WTC11 (cell line): ENCODE data around the gene CNOT10. TPM values are rescaled to one million over a fixed set of nuclear protein-coding genes. Genes with fewer than 3 reads are reported as not detected.

Source experiments
- ATAC-seq: fragments of 200-7000 bp; cut with Tn5 transposase; 2 replicates; pipeline ENCODE4 v1.10.0; 2021; ENCODE audit warnings: mild to moderate bottlenecking, moderate library complexity
- CTCF ChIA-PET: fragments of 300-600 bp; sonication (Branson Sonifier 250); formaldehyde crosslinking; loops from one replicate; lab custom pipeline; 2021; ENCODE audit warnings: antibody characterized with exemption; lab: Charles Lee
- POLR2A ChIA-PET: fragments of 350-600 bp; sonication (Branson Sonifier 250); formaldehyde crosslinking; loops from one replicate; lab custom pipeline; 2021; ENCODE audit warnings: antibody characterized with exemption; lab: Charles Lee
- DNase-seq: peaks from one replicate; pipeline ENCODE4 v3.0.0; 2021; ENCODE audit warnings: low spot score
- H3K27ac Mint-ChIP-seq: 2 replicates; pipeline ENCODE4 v1.8.0; 2021; ENCODE audit warnings: mixed read lengths
- H3K27me3 Mint-ChIP-seq: 2 replicates; pipeline ENCODE4 v1.8.0; 2021; ENCODE audit warnings: low read depth, mild to moderate bottlenecking, moderate library complexity, mixed read lengths
- H3K36me3 Mint-ChIP-seq: 2 replicates; pipeline ENCODE4 v1.8.0; 2021; ENCODE audit warnings: mixed read lengths
- H3K4me1 Mint-ChIP-seq: 2 replicates; pipeline ENCODE4 v1.8.0; 2022; ENCODE audit warnings: mixed read lengths
- H3K4me3 Mint-ChIP-seq: 2 replicates; pipeline ENCODE4 v1.8.0; 2021; ENCODE audit warnings: mild to moderate bottlenecking, moderate library complexity, mixed read lengths
- H3K9me3 Mint-ChIP-seq: 2 replicates; pipeline ENCODE4 v1.8.0; 2021; ENCODE audit warnings: mixed read lengths
- ARID4B ChIP-seq: sonication (generic); formaldehyde crosslinking; IDR thresholded peaks from 2 replicates; pipeline ENCODE4 v1.8.0; 2023; ENCODE audit warnings: missing genetic modification reagents, mild to moderate bottlenecking, borderline replicate concordance
- ATF1 ChIP-seq: sonication (generic); formaldehyde crosslinking; IDR thresholded peaks from 2 replicates; pipeline ENCODE4 v1.8.1; 2023; ENCODE audit warnings: mild to moderate bottlenecking, moderate library complexity, missing genetic modification reagents
- CDX4 ChIP-seq: fragments of 250-450 bp; sonication (Bioruptor Pico); IDR thresholded peaks from 2 replicates; pipeline ENCODE4 v1.9.0; 2021; ENCODE audit warnings: moderate library complexity, mild to moderate bottlenecking, inconsistent platforms, borderline replicate concordance
- EMX1 ChIP-seq: fragments of 250-450 bp; sonication (Bioruptor Pico); IDR thresholded peaks from 2 replicates; pipeline ENCODE4 v1.8.0; 2021; ENCODE audit warnings: mild to moderate bottlenecking
- IRF2 ChIP-seq: sonication (generic); formaldehyde crosslinking; IDR thresholded peaks from 2 replicates; pipeline ENCODE4 v1.8.0; 2022; ENCODE audit warnings: low read depth, missing genetic modification reagents, borderline replicate concordance
- JUN ChIP-seq: sonication (generic); formaldehyde crosslinking; IDR thresholded peaks from 2 replicates; pipeline ENCODE4 v1.8.0; 2023; ENCODE audit warnings: mild to moderate bottlenecking, missing genetic modification reagents
- MAX ChIP-seq: sonication (generic); formaldehyde crosslinking; IDR thresholded peaks from 2 replicates; pipeline ENCODE4 v1.8.0; 2022; ENCODE audit warnings: mild to moderate bottlenecking, missing genetic modification reagents
- NFE2L1 ChIP-seq: sonication (generic); formaldehyde crosslinking; IDR thresholded peaks from 2 replicates; pipeline ENCODE4 v1.8.1; 2023; ENCODE audit warnings: missing genetic modification reagents
- OVOL2 ChIP-seq: fragments of 250-450 bp; sonication (Bioruptor Pico); IDR thresholded peaks from 2 replicates; pipeline ENCODE4 v1.9.0; 2021; ENCODE audit warnings: mild to moderate bottlenecking, borderline replicate concordance
- PRDM15 ChIP-seq: sonication (generic); formaldehyde crosslinking; IDR thresholded peaks from 2 replicates; pipeline ENCODE4 v1.8.0; 2022; ENCODE audit warnings: missing genetic modification reagents
- STAT6 ChIP-seq: sonication (generic); formaldehyde crosslinking; conservative IDR thresholded peaks from 2 replicates; pipeline ENCODE4 v1.8.1; 2023; ENCODE audit warnings: mild to moderate bottlenecking, low read depth, missing genetic modification reagents, moderate library complexity
- TCF7 ChIP-seq: sonication (generic); formaldehyde crosslinking; IDR thresholded peaks from 2 replicates; pipeline ENCODE4 v1.8.0; 2022; ENCODE audit warnings: mild to moderate bottlenecking, low read depth, missing genetic modification reagents, moderate library complexity
- USF1 ChIP-seq: sonication (generic); formaldehyde crosslinking; IDR thresholded peaks from 2 replicates; pipeline ENCODE4 v1.8.0; 2022; ENCODE audit warnings: mild to moderate bottlenecking, missing genetic modification reagents
- ZNF396 ChIP-seq: fragments of 250-450 bp; sonication (Bioruptor Pico); IDR thresholded peaks from 2 replicates; pipeline ENCODE4 v1.8.0; 2021; ENCODE audit warnings: mild to moderate bottlenecking, moderate library complexity, borderline replicate concordance
- ZSCAN18 ChIP-seq: fragments of 250-450 bp; sonication (Bioruptor Pico); IDR thresholded peaks from 2 replicates; pipeline ENCODE4 v2.1.2; 2022; ENCODE audit warnings: mild to moderate bottlenecking, moderate library complexity
- total RNA-seq: library from RNA; stranded (reverse); gene quantifications from 3 replicates; pipeline ENCODE4 v1.2.3, GENCODE V29; 2021

Gene CNOT10
- total RNA-seq, 1 experiment from 2014 or later, result 38.7 TPM

GRCh38 chr3:32660634-32661033, 24.4 kb upstream of the CNOT10 start (continued):
- no peak for TF ChIP-seq ATF1 (CRISPR knock-in tag)
- TF ChIP-seq OVOL2 (CRISPR knock-in tag), result no peak
- no peak for TF ChIP-seq TCF7 (CRISPR knock-in tag)

GRCh38 chr3:32662647-32663046, 22.3 kb upstream of the CNOT10 start:
- Mint-ChIP-seq H3K36me3 (peaks cover 8% of the 10 kb centered on the region), H3K9me3 (peaks cover 14% of the 10 kb centered on the region), H3K4me1 (no peaks in the 10 kb centered on the region), H3K4me3 (no peak overlapping the region), H3K27me3 (no peaks in the 10 kb centered on the region), H3K27ac (no peak overlapping the region)
- ATAC-seq, result no peak
- no peak for DNase-seq
- CTCF ChIA-PET, result interaction anchor here (0.7 to 1.8 kb wide), 2 partner anchors 153 to 288 kb away, joined by 4 read pairs; no protein-coding TSS in a partner anchor
- TF ChIP-seq PRDM15 (CRISPR knock-in tag), result no peak
- no peak for TF ChIP-seq ZNF396 (CRISPR knock-in tag)
- TF ChIP-seq JUN (CRISPR knock-in tag), result no peak
- no peak for TF ChIP-seq ARID4B
- no peak for TF ChIP-seq CDX4 (CRISPR knock-in tag)
- no peak for TF ChIP-seq STAT6 (CRISPR knock-in tag)
- TF ChIP-seq NFE2L1 (CRISPR knock-in tag), result no peak
- no peak for TF ChIP-seq IRF2 (CRISPR knock-in tag)
- no peak for TF ChIP-seq USF1 (CRISPR knock-in tag)
- no peak for TF ChIP-seq ZSCAN18
- no peak for TF ChIP-seq MAX (CRISPR knock-in tag)
- TF ChIP-seq EMX1 (CRISPR knock-in tag), result no peak
- TF ChIP-seq, all 79 proteins: peak for 0
- POLR2A ChIA-PET, result no interaction called here
